GM19023 (cell line): ENCODE results near the gene DGCR2.
"Not testable (repeated sequence)": the region's sequence is repeated elsewhere in the genome, so short reads cannot be mapped to it uniquely, and the experiment has no call there.

Source experiments
- ATAC-seq: cut with Tn5 transposase; IDR thresholded peaks from one replicate; pipeline ENCODE4 v1.9.1; 2021; ENCODE audit warnings: mild to moderate bottlenecking, moderate library complexity; ENCODE audit not compliant: unreplicated experiment

DGCR2 gene

DNA sequence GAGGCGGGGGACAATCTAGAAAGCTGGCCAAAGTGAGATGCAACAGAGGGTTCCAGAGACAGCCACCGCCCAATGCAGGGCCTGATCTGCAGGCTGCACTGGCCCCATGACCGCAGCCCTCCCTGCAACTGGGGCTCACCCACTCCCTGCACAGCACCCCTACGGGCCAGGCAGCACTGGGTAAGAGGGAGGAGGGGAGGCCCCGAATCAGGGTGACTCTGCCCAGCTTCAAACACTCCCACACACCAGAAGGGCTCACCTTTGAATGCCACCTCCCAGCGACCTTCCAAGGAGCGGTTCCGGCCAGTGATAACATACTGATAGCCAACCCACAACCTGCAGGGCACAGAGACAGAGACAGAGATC, 59.3 kb downstream of the DGCR2 start:
- ATAC-seq, result no peak

DNA sequence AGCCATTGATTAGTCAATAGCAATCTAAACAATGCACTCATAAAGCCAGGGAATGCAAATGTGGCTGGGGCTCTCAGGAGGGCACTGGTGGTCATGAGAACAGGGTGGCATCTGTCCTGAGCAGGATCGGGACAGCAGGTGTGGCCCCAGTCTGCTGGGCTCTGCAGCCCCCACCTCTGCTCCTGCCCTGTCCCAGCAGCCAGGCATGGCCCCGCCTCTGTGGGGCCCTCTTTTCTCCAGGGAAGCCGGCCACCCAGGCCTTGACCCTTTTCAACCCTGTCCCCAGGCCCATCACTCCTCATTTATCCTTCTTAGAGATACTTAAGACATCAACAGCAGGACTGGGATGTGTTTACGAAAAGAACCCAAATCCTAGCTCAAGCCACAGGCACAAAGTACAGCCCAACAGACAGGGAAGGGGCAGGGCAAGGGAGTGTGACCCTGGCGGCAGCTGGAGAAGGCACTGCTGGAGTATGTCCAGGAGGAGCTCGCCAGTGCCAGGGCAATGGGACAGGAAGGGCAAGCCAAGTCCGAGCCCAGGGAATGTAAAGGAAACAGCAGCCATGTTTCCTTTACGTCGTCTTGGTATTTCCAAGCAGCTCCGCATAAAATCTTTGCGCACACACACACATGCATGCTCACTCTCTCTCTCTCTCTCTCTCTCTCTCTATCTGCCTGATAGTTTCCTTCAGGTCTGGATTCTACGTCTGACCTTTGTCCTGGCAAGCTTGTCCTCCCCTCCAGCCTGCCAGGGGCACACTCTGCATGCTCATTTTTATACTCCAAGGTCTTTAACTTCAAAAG, 59.9 kb downstream of the DGCR2 start:
- no peak for ATAC-seq

GRCh38 chr22:19061471-19062138, 60.6 kb downstream of the DGCR2 start:
- no peak for ATAC-seq

DNA sequence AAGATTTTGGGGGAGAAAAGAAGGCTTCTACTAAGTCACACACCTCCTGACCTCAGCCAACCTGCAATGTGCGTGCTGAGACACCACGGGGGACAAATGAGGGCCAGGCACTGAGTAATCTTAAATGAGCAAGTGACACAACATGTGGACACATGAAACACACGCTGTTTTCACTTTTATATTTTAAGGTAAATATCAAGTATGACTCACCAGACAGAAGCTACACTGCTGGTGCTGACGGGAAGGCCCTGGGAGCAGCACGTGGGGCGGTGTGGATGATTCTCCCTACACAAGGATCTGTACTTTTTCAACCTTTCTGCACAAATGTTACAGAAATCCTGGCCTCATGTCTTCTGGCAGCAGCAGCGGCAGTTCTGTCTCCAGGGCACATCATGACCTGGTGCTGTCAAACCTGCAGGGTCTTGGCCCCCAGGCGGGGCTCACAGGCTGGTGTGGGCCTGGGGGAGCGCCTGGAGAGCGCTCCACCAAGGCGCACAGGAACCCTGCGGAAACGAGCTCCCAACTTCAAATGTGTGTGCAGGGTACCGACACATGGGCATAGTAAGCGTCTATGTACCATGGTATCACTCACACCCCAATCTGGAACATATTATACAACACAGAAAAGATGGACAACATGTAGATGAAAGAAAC, 61.7 kb downstream of the DGCR2 start:
- no peak for ATAC-seq

- ATAC-seq, result no peak
These were observed 62.5 kb downstream of the DGCR2 start for GRCh38 chr22:19059481-19060278.

DNA sequence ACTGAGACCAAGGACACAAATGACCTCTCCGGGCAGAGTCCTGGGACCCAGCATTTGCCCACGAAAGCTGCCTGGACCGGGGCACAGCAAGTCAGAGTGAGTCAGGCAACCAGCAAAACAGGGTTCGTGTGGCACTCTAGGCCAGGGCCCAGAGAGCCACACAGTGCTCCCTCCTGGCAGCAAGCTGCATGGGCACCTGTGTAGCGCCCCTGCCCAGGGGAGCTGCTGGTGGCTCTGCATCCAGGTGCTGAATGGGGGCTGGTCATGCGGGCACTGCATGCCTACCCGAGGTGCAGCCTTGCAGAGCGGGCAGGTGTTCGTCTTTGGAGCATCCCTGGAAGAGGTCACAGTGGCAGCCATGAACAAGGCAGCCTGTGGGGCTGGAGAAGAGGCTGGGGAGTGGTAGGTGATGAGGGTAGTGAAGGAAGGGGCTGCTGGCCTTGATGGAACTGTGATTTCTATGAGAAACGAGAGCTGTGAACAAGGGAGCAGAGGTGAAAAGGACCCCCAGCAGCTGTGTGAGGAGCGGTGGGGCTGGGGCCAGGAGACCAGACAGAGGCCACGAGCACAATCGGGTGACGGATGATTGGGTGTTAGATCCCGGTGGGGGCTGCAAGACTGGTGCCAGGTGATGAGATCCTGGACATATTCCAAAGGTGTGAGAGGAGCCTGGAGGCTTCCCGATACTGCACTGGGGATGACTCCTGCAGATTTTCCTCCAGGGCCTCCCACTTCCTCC, 63.3 kb downstream of the DGCR2 start:
- no peak for ATAC-seq

- ATAC-seq, result no peak
These were observed 64.2 kb downstream of the DGCR2 start for GRCh38 chr22:19057999-19058491.

- ATAC-seq, result no peak
These were observed 64.7 kb downstream of the DGCR2 start for GRCh38 chr22:19057539-19057938.

DNA sequence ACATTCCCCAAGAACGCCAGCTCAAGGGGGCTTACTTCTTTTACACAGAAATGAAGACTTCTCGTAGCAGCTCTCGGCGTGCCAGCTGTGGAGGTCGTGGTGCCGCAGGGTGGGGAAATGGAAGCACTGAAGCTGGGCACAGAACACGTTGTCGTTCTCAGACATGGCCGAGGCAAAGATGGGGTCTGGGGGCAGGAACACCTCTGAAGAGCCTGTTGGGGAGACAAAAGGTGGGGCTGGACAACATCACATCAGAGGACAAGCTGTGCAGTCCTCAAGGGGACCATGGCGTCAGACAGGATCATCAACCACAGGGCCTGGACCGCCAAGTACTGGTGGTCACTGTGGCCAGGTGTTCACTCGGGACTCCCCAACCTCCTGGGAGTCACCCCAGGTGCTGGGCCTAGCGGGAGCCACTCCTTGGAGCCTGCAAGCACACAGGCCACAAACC, 65.2 kb downstream of the DGCR2 start:
- no peak for ATAC-seq

GRCh38 chr22:19055801-19056200, 66.4 kb downstream of the DGCR2 start:
- ATAC-seq, result no peak

DNA sequence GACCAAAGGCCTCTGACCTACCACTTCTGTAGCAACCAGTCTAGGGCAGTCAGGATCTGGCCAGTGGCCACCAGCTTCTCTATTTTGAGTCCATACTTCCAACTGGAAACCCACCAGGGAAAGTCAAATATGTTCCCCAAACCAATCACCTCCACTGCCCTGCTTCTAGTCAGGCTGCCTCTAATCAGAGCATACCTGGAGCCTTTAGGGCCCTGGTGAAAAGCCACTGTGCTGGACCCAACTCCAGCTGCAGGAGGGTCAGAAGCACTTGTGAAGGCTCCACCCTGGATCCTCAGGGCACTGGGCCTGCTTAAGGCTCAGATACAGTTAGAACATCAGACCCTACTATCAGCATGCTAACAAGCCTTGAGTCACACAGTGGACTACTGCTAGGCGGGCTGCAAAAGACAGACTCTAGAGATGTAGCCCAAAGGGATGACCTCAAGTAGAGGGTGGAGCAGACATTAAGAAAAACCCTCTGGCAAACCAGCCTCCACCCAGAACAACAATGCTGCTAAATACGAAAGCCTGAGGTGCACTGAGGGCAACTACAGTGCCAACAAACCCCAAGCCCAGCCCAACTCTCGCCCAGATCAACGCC, 69.2 kb downstream of the DGCR2 start:
- no peak for ATAC-seq

GRCh38 chr22:19051381-19052072, 70.7 kb downstream of the DGCR2 start:
- no peak for ATAC-seq

DNA sequence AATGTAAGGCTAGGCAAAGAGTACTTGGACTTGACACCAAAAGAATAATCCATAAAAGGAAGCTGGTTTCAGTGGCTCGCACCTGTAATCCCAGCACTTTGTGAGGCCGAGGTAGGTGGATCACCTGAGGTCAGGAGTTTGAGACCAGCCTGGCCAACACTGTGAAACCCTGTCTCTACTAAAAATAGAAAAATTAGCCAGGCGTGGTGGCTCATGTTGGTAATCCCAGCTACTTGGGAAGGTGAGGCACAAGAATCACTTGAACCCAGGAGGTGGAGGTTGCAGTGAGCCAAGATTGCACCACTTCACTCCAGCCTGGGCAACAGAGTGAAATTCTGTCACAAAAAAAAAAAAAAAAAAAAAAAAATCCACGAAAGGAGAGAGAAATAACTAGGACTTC, 71.4 kb downstream of the DGCR2 start:
- ATAC-seq, result not testable (repeated sequence)

DNA sequence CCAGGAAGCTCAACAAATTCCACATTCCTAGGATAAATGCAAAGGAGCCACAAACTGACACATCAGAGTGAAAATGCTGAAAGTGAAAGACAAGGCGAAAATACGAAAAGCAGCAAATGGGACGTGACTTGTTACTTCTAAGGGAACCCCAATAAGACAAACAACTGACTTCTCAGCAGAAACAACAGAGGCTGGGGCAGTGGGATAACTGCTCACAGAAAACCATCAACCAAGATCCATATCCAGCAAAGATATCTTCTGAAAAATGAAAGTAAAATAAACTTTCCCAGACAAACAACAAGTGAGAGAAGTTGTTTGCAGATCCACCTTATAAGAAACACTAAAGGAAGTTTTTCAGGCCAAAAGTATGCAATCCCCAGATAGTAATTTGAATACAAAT, 72.1 kb downstream of the DGCR2 start:
- no peak for ATAC-seq

GRCh38 chr22:19048531-19048930, 73.7 kb downstream of the DGCR2 start:
- no peak for ATAC-seq

DNA sequence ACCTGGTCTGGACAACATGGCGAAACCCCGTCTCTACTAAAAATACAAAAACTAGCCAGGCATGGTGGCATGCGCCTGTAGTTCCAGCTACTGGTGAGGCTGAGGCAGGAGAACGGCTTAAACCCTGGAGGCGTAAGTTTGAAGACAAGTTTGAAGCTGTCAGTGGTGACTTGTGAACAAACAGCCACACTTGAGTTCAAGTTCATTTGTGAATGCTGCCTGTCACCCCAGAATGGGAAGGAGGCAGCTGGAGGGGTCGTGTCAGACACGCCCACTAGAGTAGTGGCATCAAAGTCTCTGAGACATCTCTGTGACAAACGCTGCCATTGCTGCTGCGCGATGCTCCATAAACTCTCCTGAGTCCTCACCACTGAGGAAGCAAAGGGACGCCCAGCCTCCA, 74.2 kb downstream of the DGCR2 start:
- no peak for ATAC-seq

- no peak for ATAC-seq
These were observed 75.2 kb downstream of the DGCR2 start for GRCh38 chr22:19046719-19047609.

DNA sequence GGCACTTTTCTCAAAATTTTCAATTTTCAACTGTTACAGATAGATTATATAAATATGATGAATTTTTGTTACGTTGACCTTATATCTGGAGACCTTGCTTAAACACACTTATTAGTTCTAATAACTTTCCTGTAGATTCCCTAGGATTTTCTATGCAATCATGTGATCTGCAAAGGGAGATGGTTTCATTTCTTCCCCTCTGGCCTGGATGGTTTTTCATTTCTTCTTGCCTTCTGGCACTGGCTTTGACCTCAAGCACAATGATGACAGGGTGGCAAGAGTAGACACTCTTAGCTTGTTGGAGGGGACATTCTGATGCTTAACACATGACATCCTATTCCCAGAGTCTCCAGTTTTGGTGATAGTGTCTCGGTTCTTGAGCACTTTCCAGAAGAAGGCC, 75.9 kb downstream of the DGCR2 start:
- no peak for ATAC-seq
